H9 (cell line): ENCODE results near the gene ZNF814. TPM values are rescaled to one million over a fixed set of nuclear protein-coding genes. Genes with fewer than 3 reads are reported as not detected.
"Not testable (repeated sequence)": the region's sequence is repeated elsewhere in the genome, so short reads cannot be mapped to it uniquely, and the experiment has no call there.

Source experiments
- DNase-seq: peaks from one replicate; pipeline ENCODE4 v3.0.0-alpha.2; 2017
- H2AFZ ChIP-seq: one replicate; pipeline ENCODE4 v1.6.1; 2013; ENCODE audit warnings: mild to moderate bottlenecking, low read length, control low read depth, moderate library complexity
- H2AK5ac ChIP-seq: 2 replicates; pipeline ENCODE4 v1.6.1; 2013; ENCODE audit warnings: low read length, control low read depth, mixed read lengths; ENCODE audit not compliant: insufficient read length
- H2BK120ac ChIP-seq: one replicate; pipeline ENCODE4 v1.6.1; 2013; ENCODE audit warnings: low read depth, mild to moderate bottlenecking, low read length, control low read depth, inconsistent platforms; ENCODE audit not compliant: poor library complexity, severe bottlenecking
- H2BK12ac ChIP-seq: 2 replicates; pipeline ENCODE4 v1.6.1; 2013; ENCODE audit warnings: low read length, control low read depth, mixed read lengths, low read depth; ENCODE audit not compliant: insufficient read length
- H2BK15ac ChIP-seq: 2 replicates; pipeline ENCODE4 v1.6.1; 2013; ENCODE audit warnings: low read depth, low read length, control low read depth
- H2BK20ac ChIP-seq: one replicate; pipeline ENCODE4 v1.6.1; 2013; ENCODE audit warnings: low read depth, mild to moderate bottlenecking, low read length, control low read depth, inconsistent platforms; ENCODE audit not compliant: poor library complexity, severe bottlenecking
- H2BK5ac ChIP-seq: 2 replicates; pipeline ENCODE4 v1.6.1; 2013; ENCODE audit warnings: low read length, control low read depth, mixed read lengths; ENCODE audit not compliant: insufficient read length
- H3K14ac ChIP-seq: 2 replicates; pipeline ENCODE4 v1.6.1; 2013; ENCODE audit warnings: low read length, control low read depth; ENCODE audit not compliant: insufficient read depth
- H3K18ac ChIP-seq: 2 replicates; pipeline ENCODE4 v1.6.1; 2013; ENCODE audit warnings: low read depth, mild to moderate bottlenecking, mixed read lengths, low read length, control low read depth; ENCODE audit not compliant: insufficient read length
- H3K23ac ChIP-seq: 2 replicates; pipeline ENCODE4 v1.6.1; 2013; ENCODE audit warnings: low read length, control low read depth, mixed read lengths, low read depth; ENCODE audit not compliant: insufficient read length
- H3K23me2 ChIP-seq: 2 replicates; pipeline ENCODE4 v1.6.1; 2013; ENCODE audit warnings: low read depth, mild to moderate bottlenecking, mixed read lengths, low read length, control low read depth; ENCODE audit not compliant: insufficient read length, poor library complexity, severe bottlenecking
- H3K27ac ChIP-seq: 2 replicates; pipeline ENCODE4 v1.5.1; 2013; ENCODE audit warnings: low read length, control low read depth, mixed read lengths, low read depth; ENCODE audit not compliant: insufficient read length
- H3K27me3 ChIP-seq: 2 replicates; pipeline ENCODE4 v1.6.1; 2013; ENCODE audit warnings: low read length, control low read depth, inconsistent platforms; ENCODE audit not compliant: insufficient read depth
- H3K4ac ChIP-seq: 2 replicates; pipeline ENCODE4 v1.6.1; 2013; ENCODE audit warnings: low read depth, mild to moderate bottlenecking, control low read depth, inconsistent platforms, low read length, moderate library complexity
- H3K4me1 ChIP-seq: 2 replicates; pipeline ENCODE4 v1.6.1; 2013; ENCODE audit warnings: low read length, control low read depth, inconsistent platforms; ENCODE audit not compliant: insufficient read depth
- H3K4me2 ChIP-seq: 2 replicates; pipeline ENCODE4 v1.6.1; 2013; ENCODE audit warnings: low read length, control low read depth, mixed read lengths; ENCODE audit not compliant: insufficient read length, insufficient read depth
- H3K56ac ChIP-seq: 2 replicates; pipeline ENCODE4 v1.6.1; 2013; ENCODE audit warnings: low read depth, mild to moderate bottlenecking, mixed read lengths, low read length, control low read depth; ENCODE audit not compliant: insufficient read length
- H3K79me1 ChIP-seq: 2 replicates; pipeline ENCODE4 v1.6.1; 2013; ENCODE audit warnings: low read depth, mild to moderate bottlenecking, moderate library complexity, low read length, control low read depth, inconsistent platforms; ENCODE audit not compliant: insufficient read depth, poor library complexity, severe bottlenecking
- H3K79me2 ChIP-seq: 2 replicates; pipeline ENCODE4 v1.6.1; 2013; ENCODE audit warnings: low read length, control low read depth, inconsistent platforms; ENCODE audit not compliant: insufficient read depth
- H3K9ac ChIP-seq: 2 replicates; pipeline ENCODE4 v1.6.1; 2013; ENCODE audit warnings: low read length, control low read depth, mixed read lengths; ENCODE audit not compliant: insufficient read length; ENCODE audit errors: extremely low read depth
- H3K9me3 ChIP-seq: one replicate; pipeline ENCODE4 v1.6.1; 2013; ENCODE audit warnings: low read depth, low read length, inconsistent platforms; ENCODE audit not compliant: control insufficient read depth
- H3T11ph ChIP-seq: one replicate; pipeline ENCODE4 v1.6.1; 2013; ENCODE audit warnings: mild to moderate bottlenecking, low read length, control low read depth, inconsistent platforms
- H4K20me1 ChIP-seq: one replicate; pipeline ENCODE4 v1.6.1; 2013; ENCODE audit not compliant: control insufficient read depth, insufficient read length, insufficient read depth
- H4K5ac ChIP-seq: 2 replicates; pipeline ENCODE4 v1.6.1; 2013; ENCODE audit warnings: low read depth, mild to moderate bottlenecking, mixed read lengths, low read length, control low read depth; ENCODE audit not compliant: insufficient read length
- H4K8ac ChIP-seq: replicated peaks from 2 replicates; pipeline ENCODE4 v1.6.1; 2013; ENCODE audit warnings: low read length, control low read depth, mixed read lengths, low read depth; ENCODE audit not compliant: insufficient read length
- H4K91ac ChIP-seq: 2 replicates; pipeline ENCODE4 v1.6.1; 2013; ENCODE audit warnings: low read depth, mild to moderate bottlenecking, moderate library complexity, mixed read lengths, low read length, control low read depth; ENCODE audit not compliant: insufficient read length
- H3K27ac Mint-ChIP-seq, 3 experiments: 2 replicates in 2 of 3; 3 replicates in 1 of 3; pipeline ENCODE4 v1.8.0; 2020 to 2021; ENCODE audit warnings: mixed read lengths in 3 of 3, mild to moderate bottlenecking in 1 of 3, moderate library complexity in 1 of 3
- H3K27me3 Mint-ChIP-seq: 2 replicates; pipeline ENCODE4 v1.8.0; 2021; ENCODE audit warnings: low read depth, mild to moderate bottlenecking, moderate library complexity, mixed read lengths
- H3K36me3 Mint-ChIP-seq, 3 experiments: 2 replicates in 2 of 3; 3 replicates in 1 of 3; pipeline ENCODE4 v1.8.0; 2020 to 2021; ENCODE audit warnings: low read depth in 3 of 3, mixed read lengths in 3 of 3; ENCODE audit not compliant: insufficient read depth in 1 of 3
- H3K4me1 Mint-ChIP-seq, 2 experiments: 2 replicates each; pipeline ENCODE4 v1.8.0; 2020; ENCODE audit warnings: mixed read lengths in 2 of 2
- H3K4me3 Mint-ChIP-seq, 2 experiments: 2 replicates in 1 of 2; 3 replicates in 1 of 2; pipeline ENCODE4 v1.8.0; 2020 to 2021; ENCODE audit warnings: mild to moderate bottlenecking in 2 of 2, mixed read lengths in 2 of 2, moderate library complexity in 1 of 2
- H3K9me3 Mint-ChIP-seq, 2 experiments: 2 replicates in 1 of 2; 3 replicates in 1 of 2; pipeline ENCODE4 v1.8.0; 2020; ENCODE audit warnings: mild to moderate bottlenecking in 2 of 2, mixed read lengths in 2 of 2, moderate library complexity in 1 of 2
- WGBS: extraction: QIAGEN DNeasy Blood & Tissue Kit; methylation state at CpG from one replicate; pipeline ENCODE4 v1.1.7; 2013; ENCODE audit warnings: missing lambda C conversion rate, low lambda C conversion rate, mixed read lengths; ENCODE audit not compliant: insufficient read length; ENCODE audit errors: extremely low coverage; 5-methylcytosine and 5-hydroxymethylcytosine counted together
- total RNA-seq: library from RNA; stranded (reverse); gene quantifications from 2 replicates; pipeline ENCODE4 v1.2.1, GENCODE V29; 2021

The ZNF814 gene
- total RNA-seq, 1 experiment from 2014 or later = 103 TPM

DNA sequence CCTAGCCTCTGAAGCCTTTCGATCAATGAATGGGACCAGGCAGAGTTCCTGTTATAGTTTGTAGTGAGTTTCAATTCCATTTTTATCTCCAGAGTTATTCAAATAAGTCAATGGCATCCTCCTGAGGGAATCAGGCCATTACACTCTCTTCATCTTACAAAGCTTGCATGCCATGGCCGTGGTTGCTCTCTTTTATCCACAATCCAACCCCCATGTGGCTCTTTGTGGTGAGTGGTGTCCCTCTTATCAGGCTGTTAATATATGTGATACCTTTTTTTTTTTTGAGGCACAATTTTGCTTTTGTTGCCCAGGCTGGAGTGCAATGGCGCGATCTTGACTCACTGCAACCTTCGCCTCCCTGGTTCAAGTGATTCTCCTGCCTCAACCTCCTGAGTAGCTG is 51.8 kb downstream of the ZNF814 start:
- H4K91ac ChIP-seq, H3K23me2 ChIP-seq, H3K4me1 ChIP-seq, H3K9me3 Mint-ChIP-seq, H3K79me1 ChIP-seq, H3K56ac ChIP-seq, H3K4me2 ChIP-seq, H3T11ph ChIP-seq, H3K23ac ChIP-seq, H2AFZ ChIP-seq, H2BK120ac ChIP-seq, H3K9ac ChIP-seq, H3K27me3 ChIP-seq, H2BK15ac ChIP-seq, H2BK12ac ChIP-seq, H3K14ac ChIP-seq, H3K18ac ChIP-seq, H3K4me3 Mint-ChIP-seq, H3K9me3 ChIP-seq, H3K27me3 Mint-ChIP-seq, H2BK20ac ChIP-seq, H4K8ac ChIP-seq, H2AK5ac ChIP-seq, H3K27ac ChIP-seq, DNase-seq, H4K5ac ChIP-seq, H3K4me1 Mint-ChIP-seq, H3K4ac ChIP-seq, H4K20me1 ChIP-seq, H2BK5ac ChIP-seq: not testable (repeated sequence)
- H3K79me2 ChIP-seq = peaks cover 21% of the 10 kb centered on the region; the same call in 1 of the 2 replicates
- no CpG with 5 or more reads among the region's 5 CpGs for WGBS
- Mint-ChIP-seq H3K36me3 (peaks cover 36 to 57% (median 47%) of the 10 kb centered on the region in 3 experiments), H3K27ac (peak overlapping the region in 1 of 3 experiments; percentile 24; a peak in 1 of 7 replicates)
